H1 (cell line): Measurements from ENCODE around the gene SCIMP.

ENCODE experiments used
- CTCF ChIP-seq, 3 experiments: IDR thresholded peaks; 1 replicate in 2 of 3; 2 replicates in 1 of 3; pipeline versions ENCODE4 v1.5.1 to v1.6.1; 2011; ENCODE audit warnings: low read length in 3 of 3, mild to moderate bottlenecking in 3 of 3, inconsistent platforms in 2 of 3, low read depth in 1 of 3, moderate library complexity in 1 of 3; ENCODE audit not compliant: insufficient read depth in 1 of 3; ENCODE audit errors: control extremely low read depth in 1 of 3
- JUN ChIP-seq: IDR thresholded peaks from 2 replicates; pipeline ENCODE4 v1.6.1; 2011; ENCODE audit warnings: low read depth, mild to moderate bottlenecking, improper control_type of control experiment, low read length
- KDM5A ChIP-seq: fragments of 200-600 bp; IDR thresholded peaks from 2 replicates; pipeline ENCODE4 v1.7.1; 2012; ENCODE audit warnings: mild to moderate bottlenecking, low read length, inconsistent platforms, mixed read lengths
- MAFK ChIP-seq: IDR thresholded peaks from 2 replicates; pipeline ENCODE4 v1.6.1; 2012; ENCODE audit warnings: low read depth, mild to moderate bottlenecking, improper control_type of control experiment, low read length
- MAX ChIP-seq: IDR thresholded peaks from 2 replicates; pipeline ENCODE4 v1.6.1; 2012; ENCODE audit warnings: inconsistent platforms
- PHF8 ChIP-seq: fragments of 200-600 bp; sonication (generic); conservative IDR thresholded peaks from 2 replicates; pipeline ENCODE4 v1.7.1; 2012; ENCODE audit warnings: low read depth, mild to moderate bottlenecking, inconsistent platforms, low read length, moderate library complexity
- POLR2A ChIP-seq, 2 experiments: IDR thresholded peaks; 1 replicate in 1 of 2; 2 replicates in 1 of 2; pipeline ENCODE4 v1.6.1; 2011; ENCODE audit warnings: low read depth in 2 of 2, low read length in 2 of 2, mild to moderate bottlenecking in 2 of 2; ENCODE audit errors: control extremely low read depth in 1 of 2
- POLR2AphosphoS5 ChIP-seq: IDR thresholded peaks from 2 replicates; pipeline ENCODE4 v1.6.1; 2011; ENCODE audit warnings: low read depth, low read length
- RBBP5 ChIP-seq: IDR thresholded peaks from 2 replicates; pipeline ENCODE4 v1.7.1; 2012; ENCODE audit warnings: low read depth, mild to moderate bottlenecking, inconsistent platforms, low read length, moderate library complexity, borderline replicate concordance
- SP1 ChIP-seq: IDR thresholded peaks from 2 replicates; pipeline ENCODE4 v1.6.1; 2011; ENCODE audit warnings: low read depth, low read length
- TCF12 ChIP-seq: IDR thresholded peaks from 2 replicates; pipeline ENCODE4 v1.6.1; 2011; ENCODE audit warnings: low read depth, mild to moderate bottlenecking, low read length

GRCh38 chr17:5254414-5254813 is 19.8 kb upstream of the SCIMP start:
- TF ChIP-seq SP1, result no peak
- TF ChIP-seq TCF12, result no peak
- no peak for TF ChIP-seq POLR2A (IDR thresholded peaks at IDR 0.05; ENCODE audit: control extremely low read depth in 1 of 2, low read depth in 2 of 2, low read length in 2 of 2)
- no peak for TF ChIP-seq CTCF (IDR thresholded peaks at IDR 0.05; ENCODE audit: control extremely low read depth in 1 of 3, insufficient read depth in 1 of 3, low read depth in 1 of 3, low read length in 3 of 3)
- TF ChIP-seq MAFK, result no peak
- no peak for TF ChIP-seq JUN
- no peak for TF ChIP-seq PHF8
- no peak for TF ChIP-seq POLR2AphosphoS5
- no peak for TF ChIP-seq RBBP5
- TF ChIP-seq KDM5A, result no peak
- TF ChIP-seq MAX, result no peak
